ENCODE measurements around the gene PTPRG. TPM values are rescaled to one million over a fixed set of nuclear protein-coding genes. Genes with fewer than 3 reads are reported as not detected.

PTPRG gene
- total and polyA plus RNA-seq, 10 of the 15 experiments (the other 5 are each of a cell fraction or from before 2014, with no cell fraction given) = 0.29 to 20.7 (median 1.4) TPM

GRCh38 chr3:62316525-62316924 is 755.2 kb downstream of the PTPRG start:
- no peak for TF ChIP-seq NBN (IDR thresholded peaks at IDR 0.05)
- TF ChIP-seq E2F4 (IDR thresholded peaks at IDR 0.05; ENCODE audit: low read depth, low read length) = no peak
- no peak for TF ChIP-seq CHD1 (IDR thresholded peaks at IDR 0.05; ENCODE audit: low read depth, low read length)
- no TSS peak for BruUV-seq (replicated peaks)

GRCh38 chr3:62318365-62318751 is 757.0 kb downstream of the PTPRG start:
- ChIA-PET RAD21 (ENCODE audit: unreplicated experiment) (no interaction called here), POLR2A (no interaction called here), SMC1A (ENCODE audit: uncharacterized antibody, unreplicated experiment) (interaction anchor here (1.0 to 1.8 kb wide), 2 partner anchors 13 to 113 kb away, joined by 3 to 6 read pairs; no protein-coding TSS in a partner anchor), CTCF (interaction anchor here (1.2 kb wide), 1 partner anchor 117 kb away, joined by 4 read pairs; no protein-coding TSS in a partner anchor)
- ATAC-seq (no peak), FAIRE-seq (no peak), DNase-seq (ENCODE audit: low read depth, low spot score) (no peak)
- Histone ChIP-seq H3K4me3 (no peak overlapping the region), H4K20me1 (ENCODE audit: control insufficient read depth, insufficient read depth) (no peaks in the 10 kb centered on the region), H3K36me3 (ENCODE audit: control insufficient read depth in 2 of 2, insufficient read depth in 2 of 2, low read length in 1 of 2) (no peaks in the 10 kb centered on the region), H3K27me3 (replicated peaks in 1 of 2; ENCODE audit: control insufficient read depth in 2 of 2, insufficient read depth in 2 of 2, low read length in 1 of 2) (no peaks in the 10 kb centered on the region), H3K9ac (ENCODE audit: control insufficient read depth, insufficient read depth, low read length) (no peak overlapping the region), H3K79me2 (ENCODE audit: control insufficient read depth, insufficient read depth, low read length) (no peaks in the 10 kb centered on the region), H3K27ac (ENCODE audit: control insufficient read depth, insufficient read depth) (no peak overlapping the region), H3K9me3 (replicated peaks; ENCODE audit: control insufficient read depth, insufficient read depth, low read length) (no peaks in the 10 kb centered on the region; the same call in 2 of the 3 replicates), H2AFZ (ENCODE audit: control insufficient read depth, low read depth, low read length) (no peak overlapping the region), H3K4me1 (ENCODE audit: control insufficient read depth, insufficient read depth, low read length) (no peaks in the 10 kb centered on the region), H3K4me2 (ENCODE audit: control insufficient read depth, insufficient read depth) (no peak overlapping the region)
- intact Hi-C loops (cut with micrococcal nuclease; ENCODE audit: unreplicated experiment) (no loop called here), in situ Hi-C loops (cut with MboI) (no loop called here)
- no TSS peak for BruUV-seq (replicated peaks)
- WGBS (ENCODE audit: insufficient coverage, insufficient replicate concordance, low lambda C conversion rate, missing lambda C conversion rate) = 61% methylated on average over 12 of the region's 12 CpGs
- no peak for TF ChIP-seq MEF2A (IDR thresholded peaks at IDR 0.05; ENCODE audit: insufficient read depth, low read depth, low read length)
- TF ChIP-seq HCFC1 (IDR thresholded peaks at IDR 0.05; ENCODE audit: low read length) = no peak
- TF ChIP-seq JUND (IDR thresholded peaks at IDR 0.05; ENCODE audit: low read depth, low read length) = no peak
- no peak for TF ChIP-seq ZBTB33 (IDR thresholded peaks at IDR 0.05)
- TF ChIP-seq ZBTB40 (IDR thresholded peaks at IDR 0.05; ENCODE audit: borderline replicate concordance) = no peak
- TF ChIP-seq BHLHE40 (IDR thresholded peaks at IDR 0.05; ENCODE audit: borderline replicate concordance in 1 of 2, low read depth in 2 of 2, low read length in 1 of 2) = no peak
- no peak for TF ChIP-seq CHD1 (IDR thresholded peaks at IDR 0.05; ENCODE audit: low read depth, low read length)
- no peak for TF ChIP-seq SREBF1 (IDR thresholded peaks at IDR 0.05; ENCODE audit: low read length)

More at GRCh38 chr3:62316525-62316924, 755.2 kb downstream of the PTPRG start:
- no peak overlapping the region for H2AFZ ChIP-seq (ENCODE audit: control insufficient read depth, low read depth, low read length)
- WGBS (ENCODE audit: insufficient coverage, insufficient replicate concordance, low lambda C conversion rate, missing lambda C conversion rate) = 72% methylated on average over 1 of the region's 1 CpG
- ChIA-PET SMC1A (ENCODE audit: uncharacterized antibody, unreplicated experiment) (interaction anchor here (1.0 to 1.6 kb wide), 4 partner anchors 11 to 115 kb away, joined by 3 read pairs; no protein-coding TSS in a partner anchor), RAD21 (ENCODE audit: unreplicated experiment) (no interaction called here), POLR2A (no interaction called here), CTCF (interaction anchor here (0.7 to 1.5 kb wide), 2 partner anchors 15 to 115 kb away, joined by 3 to 4 read pairs; no protein-coding TSS in a partner anchor)
- H3K27me3 ChIP-seq (replicated peaks in 1 of 2; ENCODE audit: control insufficient read depth in 2 of 2, insufficient read depth in 2 of 2, low read length in 1 of 2) = no peaks in the 10 kb centered on the region
- in situ Hi-C loops (cut with MboI) = no loop called here
- H3K4me1 ChIP-seq (ENCODE audit: control insufficient read depth, insufficient read depth, low read length) = no peaks in the 10 kb centered on the region
- no peaks in the 10 kb centered on the region for H4K20me1 ChIP-seq (ENCODE audit: control insufficient read depth, insufficient read depth)
- FAIRE-seq = no peak
- H3K9ac ChIP-seq (ENCODE audit: control insufficient read depth, insufficient read depth, low read length) = no peak overlapping the region
- no peak for DNase-seq (ENCODE audit: low read depth, low spot score)
- H3K36me3 ChIP-seq (ENCODE audit: control insufficient read depth in 2 of 2, insufficient read depth in 2 of 2, low read length in 1 of 2) = no peaks in the 10 kb centered on the region
- H3K79me2 ChIP-seq (ENCODE audit: control insufficient read depth, insufficient read depth, low read length) = no peaks in the 10 kb centered on the region
- intact Hi-C loops (cut with micrococcal nuclease; ENCODE audit: unreplicated experiment) = no loop called here
- no peak overlapping the region for H3K27ac ChIP-seq (ENCODE audit: control insufficient read depth, insufficient read depth)
- H3K4me3 ChIP-seq = no peak overlapping the region
- H3K4me2 ChIP-seq (ENCODE audit: control insufficient read depth, insufficient read depth) = no peak overlapping the region
- H3K9me3 ChIP-seq (replicated peaks; ENCODE audit: control insufficient read depth, insufficient read depth, low read length) = no peaks in the 10 kb centered on the region; the same call in 2 of the 3 replicates
- no peak for ATAC-seq
